Mucosa of rectum (tissue), 2 donors: ENCODE results near the gene PRRG2.

Experiments
- H3K27ac ChIP-seq, 2 donors: one replicate each; pipeline ENCODE4 v1.7.0; 2013; ENCODE audit warnings: inconsistent platforms in 2 of 2, low read depth in 2 of 2, low read length in 2 of 2
- H3K27me3 ChIP-seq, 2 donors: one replicate each; pipeline ENCODE4 v1.7.0; 2013; ENCODE audit warnings: low read length in 2 of 2; ENCODE audit not compliant: control insufficient read depth in 2 of 2, insufficient read depth in 2 of 2
- H3K36me3 ChIP-seq, 2 donors: one replicate each; pipeline ENCODE4 v1.7.0; 2013; ENCODE audit warnings: low read length in 2 of 2; ENCODE audit not compliant: control insufficient read depth in 2 of 2, insufficient read depth in 2 of 2
- H3K4me1 ChIP-seq, 2 donors: one replicate each; pipeline ENCODE4 v1.7.0; 2013; ENCODE audit warnings: low read length in 2 of 2, mild to moderate bottlenecking in 1 of 2; ENCODE audit not compliant: control insufficient read depth in 2 of 2, insufficient read depth in 2 of 2
- H3K4me3 ChIP-seq, 2 donors: one replicate each; pipeline ENCODE4 v1.7.0; 2013; ENCODE audit warnings: low read length in 2 of 2
- H3K9ac ChIP-seq, 2 donors: one replicate each; pipeline ENCODE4 v1.7.0; 2013; ENCODE audit warnings: low read length in 2 of 2, low read depth in 1 of 2, mild to moderate bottlenecking in 1 of 2
- H3K9me3 ChIP-seq, 2 donors: one replicate each; pipeline ENCODE4 v1.7.0; 2013; ENCODE audit warnings: low read length in 2 of 2; ENCODE audit not compliant: control insufficient read depth in 2 of 2
- donor health status: healthy.
- donor health status: Normal muscosa, but diverticular disease.

The PRRG2 gene

DNA sequence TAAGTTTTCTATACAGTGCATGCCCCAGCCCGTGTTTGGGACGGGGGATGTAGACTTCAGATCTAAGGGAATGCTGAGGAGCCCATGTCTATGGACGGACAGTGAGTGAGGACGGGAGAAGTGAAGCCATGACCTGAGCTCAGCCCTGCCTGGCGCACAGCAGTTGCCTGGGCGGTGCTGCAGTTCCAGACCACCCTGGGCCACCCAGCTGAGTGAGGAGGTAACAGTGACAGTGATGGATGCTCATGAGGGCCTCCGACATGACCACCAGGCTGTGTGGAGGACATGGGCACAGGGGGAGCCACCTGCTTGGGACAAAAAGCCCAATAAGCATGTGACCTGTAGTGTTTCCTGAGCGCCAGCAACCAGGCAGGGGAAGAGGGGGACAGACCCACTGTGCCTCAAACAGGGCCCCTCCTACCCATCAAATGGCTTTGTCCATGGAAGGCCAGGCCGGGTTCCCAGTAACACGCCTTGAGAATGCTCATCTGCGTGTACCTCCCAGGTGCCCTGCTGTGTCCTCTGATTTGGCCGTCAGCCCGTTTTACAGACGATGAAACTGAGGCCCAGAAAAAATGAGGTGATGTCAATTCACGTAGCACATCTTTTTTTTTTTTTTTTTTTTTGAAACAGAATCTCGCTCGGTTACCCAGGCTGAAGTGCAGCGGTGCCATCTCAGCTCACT, 23.3 kb upstream of the PRRG2 start:
- Histone ChIP-seq H3K27ac (peak overlapping the region in 1 of 2 donors; percentile 48), H3K27me3 (no peaks in the 10 kb centered on the region), H3K4me1 (peaks cover 50 to 60% of the 10 kb centered on the region in 2 donors), H3K9ac (peak overlapping the region in 1 of 2 donors; percentile 32), H3K9me3 (no peaks in the 10 kb centered on the region), H3K36me3 (peaks cover 28 to 34% of the 10 kb centered on the region in 2 donors), H3K4me3 (peak overlapping the region in 1 of 2 donors; percentile 41)

- Histone ChIP-seq H3K9ac (peak overlapping the region in 1 of 2 donors; percentile 47), H3K4me1 (peaks cover 46 to 58% of the 10 kb centered on the region in 2 donors), H3K9me3 (no peaks in the 10 kb centered on the region), H3K36me3 (peaks cover 28 to 34% of the 10 kb centered on the region in 2 donors), H3K4me3 (peak overlapping the region in 1 of 2 donors; percentile 26), H3K27ac (peak overlapping the region in 1 of 2 donors; percentile 92), H3K27me3 (no peaks in the 10 kb centered on the region)
Measured at GRCh38 chr19:49558591-49558990, 22.5 kb upstream of the PRRG2 start.

DNA sequence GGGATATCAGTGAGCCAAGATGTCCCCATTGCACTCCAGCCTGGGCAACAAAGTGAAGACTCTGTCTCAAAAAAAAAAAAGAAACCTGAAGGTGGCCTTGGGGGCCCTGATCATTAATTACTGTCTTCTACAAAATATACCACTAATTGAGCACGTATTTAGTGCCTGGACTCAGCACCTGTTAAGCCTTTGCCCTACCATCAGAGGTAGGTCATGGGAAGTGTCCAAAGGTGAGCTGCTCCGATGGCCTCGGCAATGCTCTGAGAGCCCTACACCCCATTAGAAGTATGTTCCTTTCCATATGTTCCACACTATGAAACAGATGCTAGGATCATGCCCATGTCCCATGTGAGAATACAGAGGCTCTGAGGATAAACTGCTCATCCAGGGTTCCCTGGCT, 21.7 kb upstream of the PRRG2 start:
- no peaks in the 10 kb centered on the region for H3K9me3 ChIP-seq
- H3K4me3 ChIP-seq = peak overlapping the region in 1 of 2 donors; percentile 57
- peak overlapping the region; percentile 4 to 15 for H3K9ac ChIP-seq
- peaks cover 40 to 59% of the 10 kb centered on the region in 2 donors for H3K4me1 ChIP-seq
- no peaks in the 10 kb centered on the region for H3K27me3 ChIP-seq
- H3K27ac ChIP-seq = peak overlapping the region; percentile 90 to 92
- peaks cover 24 to 34% of the 10 kb centered on the region in 2 donors for H3K36me3 ChIP-seq

DNA sequence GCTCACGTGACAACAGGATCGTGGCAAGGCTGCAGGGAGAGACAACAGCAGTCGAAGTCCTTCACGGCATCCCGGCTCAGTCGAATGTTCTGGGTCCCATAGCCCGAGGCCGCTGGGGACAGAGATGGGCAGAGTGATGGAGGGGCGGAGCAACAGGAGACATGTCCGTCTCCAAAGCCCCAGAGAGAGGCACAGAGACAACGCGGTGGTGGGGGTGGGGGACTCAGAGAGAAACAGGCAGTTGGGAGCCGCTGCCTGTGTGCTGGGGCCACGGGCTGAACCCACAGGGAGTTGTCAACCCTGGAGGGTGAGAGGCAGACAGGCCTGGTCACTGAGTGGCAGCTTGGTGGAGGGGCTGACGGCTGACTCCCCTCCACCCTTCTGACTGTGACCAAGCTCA, 21.2 kb upstream of the PRRG2 start:
- Histone ChIP-seq H3K4me1 (peaks cover 38 to 59% of the 10 kb centered on the region in 2 donors), H3K27me3 (no peaks in the 10 kb centered on the region), H3K27ac (peak overlapping the region; percentile 90 to 92), H3K4me3 (peak overlapping the region; percentile 38 to 57), H3K36me3 (peaks cover 24 to 34% of the 10 kb centered on the region in 2 donors), H3K9me3 (no peaks in the 10 kb centered on the region), H3K9ac (peak overlapping the region; percentile 15 to 66)

- Histone ChIP-seq H3K36me3 (peaks cover 22 to 34% of the 10 kb centered on the region in 2 donors), H3K9ac (peak overlapping the region; percentile 63 to 66), H3K27ac (peak overlapping the region; percentile 90 to 92), H3K27me3 (no peaks in the 10 kb centered on the region), H3K4me3 (peak overlapping the region; percentile 38 to 57), H3K9me3 (no peaks in the 10 kb centered on the region), H3K4me1 (peaks cover 40 to 61% of the 10 kb centered on the region in 2 donors)
Measured at GRCh38 chr19:49560358-49560900, 20.7 kb upstream of the PRRG2 start.

DNA sequence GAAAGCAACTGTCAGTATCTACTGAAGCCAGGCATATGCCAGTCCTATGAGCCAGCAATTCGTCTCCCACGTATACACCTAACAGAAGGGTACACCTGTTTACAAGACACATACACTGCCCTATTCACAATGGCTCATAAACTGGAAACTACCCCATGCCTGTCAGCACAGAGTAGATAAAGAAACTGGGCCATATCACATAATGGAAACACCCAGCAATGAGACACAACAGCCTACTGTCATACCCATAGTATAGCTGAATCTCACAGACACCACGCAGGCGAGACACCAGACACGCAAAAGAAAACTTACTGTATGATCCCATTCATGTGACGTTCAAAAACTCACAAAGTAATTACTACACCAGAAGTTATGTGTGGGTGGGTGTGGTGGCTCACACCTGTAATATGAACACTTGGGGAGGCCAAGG, 16.5 kb upstream of the PRRG2 start:
- peaks cover 0 to 1% of the 10 kb centered on the region in 2 donors for H3K36me3 ChIP-seq
- H3K9me3 ChIP-seq = no peaks in the 10 kb centered on the region
- H3K27me3 ChIP-seq = no peaks in the 10 kb centered on the region
- peak overlapping the region; percentile 89 to 91 for H3K27ac ChIP-seq
- H3K4me1 ChIP-seq = peaks cover 53 to 76% of the 10 kb centered on the region in 2 donors
- H3K9ac ChIP-seq = peak overlapping the region in 1 of 2 donors; percentile 20
- H3K4me3 ChIP-seq = peak overlapping the region in 1 of 2 donors; percentile 10

DNA sequence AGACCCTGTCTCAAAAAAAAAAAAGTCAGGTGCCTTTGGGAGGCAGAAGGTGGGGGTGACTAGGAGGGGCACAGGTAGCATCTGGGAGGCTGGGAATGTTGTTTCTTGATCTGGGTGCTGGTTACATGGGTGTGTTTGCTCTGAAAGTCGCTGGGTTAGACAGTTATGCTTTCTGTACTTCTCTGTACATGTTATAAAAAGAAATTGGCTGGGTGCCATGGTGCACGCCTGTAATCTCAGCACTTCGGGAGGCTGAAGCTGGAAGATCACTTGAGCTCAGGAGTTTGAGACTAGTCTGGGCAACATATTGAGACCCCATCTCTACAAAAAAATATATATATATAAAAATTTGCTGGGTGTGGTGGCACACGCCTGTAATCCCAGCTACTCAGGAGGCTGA, 15.9 kb upstream of the PRRG2 start:
- H3K36me3 ChIP-seq = no peaks in the 10 kb centered on the region
- H3K27me3 ChIP-seq = no peaks in the 10 kb centered on the region
- peak overlapping the region; percentile 9 to 20 for H3K9ac ChIP-seq
- H3K4me3 ChIP-seq = peak overlapping the region in 1 of 2 donors; percentile 10
- peaks cover 50 to 71% of the 10 kb centered on the region in 2 donors for H3K4me1 ChIP-seq
- no peaks in the 10 kb centered on the region for H3K9me3 ChIP-seq
- peak overlapping the region; percentile 89 to 91 for H3K27ac ChIP-seq

DNA sequence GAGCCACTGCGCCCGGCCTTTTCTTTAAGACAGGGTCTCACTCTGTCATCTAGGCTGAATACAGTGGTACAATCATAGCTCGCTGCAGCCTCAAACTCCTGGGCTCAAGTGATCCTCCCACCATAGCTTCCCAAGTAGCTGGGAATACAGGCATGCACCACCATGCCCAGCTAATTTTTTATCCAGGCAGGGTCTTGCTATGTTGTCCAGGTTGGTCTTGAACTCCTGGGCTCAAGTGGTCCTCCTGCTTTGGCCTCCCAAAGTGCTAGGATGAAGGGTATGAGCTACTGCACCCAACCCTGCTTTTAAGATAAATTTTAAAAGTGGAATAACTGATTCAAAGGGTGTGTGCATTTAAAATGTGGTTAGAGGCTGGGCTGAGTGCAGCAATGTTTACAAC, 14.8 kb upstream of the PRRG2 start:
- peak overlapping the region; percentile 16 to 63 for H3K27ac ChIP-seq
- H3K36me3 ChIP-seq = no peaks in the 10 kb centered on the region
- peaks cover 51 to 65% of the 10 kb centered on the region in 2 donors for H3K4me1 ChIP-seq
- H3K4me3 ChIP-seq = no peak overlapping the region
- H3K9me3 ChIP-seq = no peaks in the 10 kb centered on the region
- H3K9ac ChIP-seq = no peak overlapping the region
- no peaks in the 10 kb centered on the region for H3K27me3 ChIP-seq

GRCh38 chr19:49567861-49568441, 13.2 kb upstream of the PRRG2 start:
- Histone ChIP-seq H3K36me3 (peaks cover 0 to under 1% of the 10 kb centered on the region in 2 donors), H3K9ac (peak overlapping the region; percentile 33 to 34), H3K27me3 (no peaks in the 10 kb centered on the region), H3K4me3 (no peak overlapping the region), H3K27ac (peak overlapping the region; percentile 79), H3K4me1 (peaks cover 45 to 53% of the 10 kb centered on the region in 2 donors), H3K9me3 (no peaks in the 10 kb centered on the region)
